HEK293 (cell line): ENCODE results near the gene CKB.
A peak's percentile ranks its signal among the peaks of the same experiment; 100 is the strongest.

Experiments used
- AEBP2 ChIP-seq: fragments of 450-650 bp; formaldehyde crosslinking; IDR thresholded peaks from 2 replicates; pipeline ENCODE4 v1.5.1; 2016; ENCODE audit warnings: missing biosample characterization, missing genetic modification characterization, borderline replicate concordance
- GLI2 ChIP-seq: fragments of 450-650 bp; formaldehyde crosslinking; IDR thresholded peaks from 2 replicates; pipeline ENCODE4; 2017; ENCODE audit warnings: missing biosample characterization, missing genetic modification characterization, low read depth, borderline replicate concordance
- GLIS2 ChIP-seq: fragments of 450-650 bp; formaldehyde crosslinking; IDR thresholded peaks from 2 replicates; pipeline ENCODE4 v1.5.1; 2016; ENCODE audit warnings: missing biosample characterization, missing genetic modification characterization
- INSM2 ChIP-seq: fragments of 450-650 bp; formaldehyde crosslinking; IDR thresholded peaks from 2 replicates; pipeline ENCODE4 v1.5.1; 2016; ENCODE audit warnings: missing biosample characterization, missing genetic modification characterization
- PATZ1 ChIP-seq: fragments of 450-650 bp; formaldehyde crosslinking; IDR thresholded peaks from 2 replicates; pipeline ENCODE4 v1.5.1; 2016; ENCODE audit warnings: missing biosample characterization, missing genetic modification characterization
- SP2 ChIP-seq: fragments of 450-650 bp; formaldehyde crosslinking; IDR thresholded peaks from 2 replicates; pipeline ENCODE4 v1.5.1; 2016; ENCODE audit warnings: missing biosample characterization, missing genetic modification characterization
- SP3 ChIP-seq: fragments of 450-650 bp; formaldehyde crosslinking; IDR thresholded peaks from 2 replicates; pipeline ENCODE4 v1.5.1; 2016; ENCODE audit warnings: missing biosample characterization, missing genetic modification characterization
- WT1 ChIP-seq: fragments of 450-650 bp; formaldehyde crosslinking; IDR thresholded peaks from 2 replicates; pipeline ENCODE4 v1.5.1; 2016; ENCODE audit warnings: missing biosample characterization, missing genetic modification characterization
- ZBTB11 ChIP-seq: fragments of 450-650 bp; formaldehyde crosslinking; conservative IDR thresholded peaks from 2 replicates; pipeline ENCODE4 v1.5.1; 2016; ENCODE audit warnings: low read depth, missing biosample characterization, missing genetic modification characterization
- ZFP69B ChIP-seq: fragments of 450-650 bp; formaldehyde crosslinking; IDR thresholded peaks from 2 replicates; pipeline ENCODE4 v1.5.1; 2016; ENCODE audit warnings: missing biosample characterization, missing genetic modification characterization
- ZNF121 ChIP-seq: fragments of 450-650 bp; formaldehyde crosslinking; IDR thresholded peaks from 2 replicates; pipeline ENCODE4 v1.5.1; 2016; ENCODE audit warnings: missing biosample characterization, missing genetic modification characterization
- ZNF174 ChIP-seq: fragments of 450-650 bp; formaldehyde crosslinking; IDR thresholded peaks from 2 replicates; pipeline ENCODE4 v1.5.0; 2017; ENCODE audit warnings: missing biosample characterization, mild to moderate bottlenecking, missing genetic modification characterization
- ZNF19 ChIP-seq: fragments of 450-650 bp; formaldehyde crosslinking; IDR thresholded peaks from 2 replicates; pipeline ENCODE4; 2016; ENCODE audit warnings: missing biosample characterization, missing genetic modification characterization, low read depth
- ZNF248 ChIP-seq: fragments of 450-650 bp; formaldehyde crosslinking; IDR thresholded peaks from 2 replicates; pipeline ENCODE4 v1.5.1; 2017; ENCODE audit warnings: missing biosample characterization, missing genetic modification characterization
- ZNF266 ChIP-seq: fragments of 450-650 bp; formaldehyde crosslinking; IDR thresholded peaks from 2 replicates; pipeline ENCODE4 v1.5.1; 2016; ENCODE audit warnings: missing biosample characterization, missing genetic modification characterization, low read depth
- ZNF335 ChIP-seq: fragments of 450-650 bp; formaldehyde crosslinking; conservative IDR thresholded peaks from 2 replicates; pipeline ENCODE4 v1.5.1; 2016; ENCODE audit warnings: missing biosample characterization, missing genetic modification characterization
- ZNF354C ChIP-seq: fragments of 450-650 bp; formaldehyde crosslinking; IDR thresholded peaks from 2 replicates; pipeline ENCODE4 v1.5.1; 2016; ENCODE audit warnings: missing biosample characterization, missing genetic modification characterization, low read depth, borderline replicate concordance
- ZNF394 ChIP-seq: fragments of 450-650 bp; formaldehyde crosslinking; IDR thresholded peaks from 2 replicates; pipeline ENCODE4 v1.5.1; 2016; ENCODE audit warnings: missing biosample characterization, missing genetic modification characterization, mild to moderate bottlenecking, moderate library complexity, borderline replicate concordance
- ZNF416 ChIP-seq: fragments of 450-650 bp; formaldehyde crosslinking; IDR thresholded peaks from 2 replicates; pipeline ENCODE4 v1.5.1; 2016; ENCODE audit warnings: missing biosample characterization, missing genetic modification characterization
- ZNF449 ChIP-seq: fragments of 450-650 bp; formaldehyde crosslinking; IDR thresholded peaks from 2 replicates; pipeline ENCODE4 v1.5.1; 2017; ENCODE audit warnings: missing biosample characterization, mild to moderate bottlenecking, missing genetic modification characterization, moderate library complexity
- ZNF529 ChIP-seq: fragments of 450-650 bp; formaldehyde crosslinking; IDR thresholded peaks from 2 replicates; pipeline ENCODE4 v1.5.1; 2017; ENCODE audit warnings: missing genetic modification characterization, missing biosample characterization; ENCODE audit not compliant: insufficient replicate concordance
- ZNF555 ChIP-seq: fragments of 450-650 bp; formaldehyde crosslinking; conservative IDR thresholded peaks from 2 replicates; pipeline ENCODE4 v1.5.1; 2017; ENCODE audit warnings: missing biosample characterization, mild to moderate bottlenecking, missing genetic modification characterization, inconsistent platforms
- ZNF610 ChIP-seq: fragments of 450-650 bp; formaldehyde crosslinking; IDR thresholded peaks from 2 replicates; pipeline ENCODE4 v1.5.1; 2016; ENCODE audit warnings: missing biosample characterization, missing genetic modification characterization, borderline replicate concordance
- ZNF629 ChIP-seq: fragments of 450-650 bp; formaldehyde crosslinking; IDR thresholded peaks from 2 replicates; pipeline ENCODE4 v1.5.1; 2017; ENCODE audit warnings: missing biosample characterization, missing genetic modification characterization
- ZNF664 ChIP-seq: fragments of 450-650 bp; formaldehyde crosslinking; IDR thresholded peaks from 2 replicates; pipeline ENCODE4 v1.5.1; 2016; ENCODE audit warnings: missing biosample characterization, missing genetic modification characterization
- ZNF701 ChIP-seq: fragments of 450-650 bp; formaldehyde crosslinking; IDR thresholded peaks from 2 replicates; pipeline ENCODE4 v1.5.1; 2016; ENCODE audit warnings: missing biosample characterization, missing genetic modification characterization
- ZNF747 ChIP-seq: fragments of 450-650 bp; formaldehyde crosslinking; IDR thresholded peaks from 2 replicates; pipeline ENCODE4 v1.5.1; 2016; ENCODE audit warnings: missing biosample characterization, missing genetic modification characterization
- ZSCAN4 ChIP-seq: fragments of 450-650 bp; formaldehyde crosslinking; IDR thresholded peaks from 2 replicates; pipeline ENCODE4 v1.5.1; 2017; ENCODE audit warnings: missing biosample characterization, missing genetic modification characterization

The CKB gene

GRCh38 chr14:103528587-103529382, 6.2 kb upstream of the CKB start, which contains the start of gene TRMT61A (continued):
- TF ChIP-seq PATZ1 (peak; percentile 61), WT1 (tag by site-specific recombination) (no peak), GLIS2 (peak; percentile 51), ZNF19 (tag by site-specific recombination) (no peak), GLI2 (tag by site-specific recombination) (no peak), ZBTB11 (tag by site-specific recombination) (0 out of 2 replicates have a peak, but pooled peaks have one; percentile 0), ZNF335 (tag by site-specific recombination) (peak; percentile 79), ZNF555 (tag by site-specific recombination) (no peak), SP2 (peak; percentile 45; the same call in 1 of the 2 replicates), ZNF701 (no peak), ZNF266 (tag by site-specific recombination) (no peak), ZNF174 (no peak), AEBP2 (tag by site-specific recombination) (no peak), ZNF248 (no peak), ZNF747 (no peak), ZNF121 (tag by site-specific recombination) (no peak), ZNF449 (tag by site-specific recombination) (no peak), ZFP69B (tag by site-specific recombination) (no peak), INSM2 (tag by site-specific recombination) (no peak), SP3 (tag by site-specific recombination) (no peak), ZNF416 (no peak), ZNF629 (peak; percentile 70), ZNF664 (tag by site-specific recombination) (no peak), ZNF610 (tag by site-specific recombination) (no peak), ZNF354C (tag by site-specific recombination) (no peak), ZNF529 (tag by site-specific recombination) (no peak), ZSCAN4 (no peak), ZNF394 (tag by site-specific recombination) (peak; percentile 18; the same call in 1 of the 2 replicates)
